GM10266 (cell line): ENCODE results near the gene LRR1.

Experiments used
- DNase-seq: peaks from one replicate; pipeline ENCODE4 v3.0.0; 2012; ENCODE audit errors: extremely low spot score
- CTCF ChIP-seq: IDR thresholded peaks from 2 replicates; pipeline ENCODE4 v1.5.1; 2012; ENCODE audit warnings: mild to moderate bottlenecking, low read depth; ENCODE audit not compliant: control insufficient read depth, insufficient read depth; ENCODE audit errors: missing control alignments

The LRR1 gene

GRCh38 chr14:49553892-49554291, 44.8 kb upstream of the LRR1 start:
- no peak for DNase-seq

GRCh38 chr14:49559979-49560768, 38.6 kb upstream of the LRR1 start:
- no peak for DNase-seq
- no peak for TF ChIP-seq CTCF

More at GRCh38 chr14:49553892-49554291, 44.8 kb upstream of the LRR1 start:
- TF ChIP-seq CTCF: no peak

- TF ChIP-seq CTCF: no peak
Measured at GRCh38 chr14:49566714-49567113, 32.0 kb upstream of the LRR1 start.

GRCh38 chr14:49569281-49569680, 29.5 kb upstream of the LRR1 start:
- no peak for TF ChIP-seq CTCF
- no peak for DNase-seq

More at GRCh38 chr14:49566714-49567113, 32.0 kb upstream of the LRR1 start:
- DNase-seq: no peak

GRCh38 chr14:49574038-49574437, 24.7 kb upstream of the LRR1 start:
- no peak for DNase-seq
- no peak for TF ChIP-seq CTCF

GRCh38 chr14:49578141-49578540, 20.6 kb upstream of the LRR1 start:
- no peak for TF ChIP-seq CTCF
- no peak for DNase-seq

GRCh38 chr14:49579841-49580240, 18.9 kb upstream of the LRR1 start:
- no peak for DNase-seq
- TF ChIP-seq CTCF: no peak
